HG03045 (cell line): ENCODE measurements around the gene LYPD5.
A peak's percentile ranks its signal among the peaks of the same experiment; 100 is the strongest.
"Not testable (repeated sequence)": the region's sequence is repeated elsewhere in the genome, so short reads cannot be mapped to it uniquely, and the experiment has no call there.

Source experiments
- ATAC-seq: cut with Tn5 transposase; IDR thresholded peaks from one replicate; pipeline ENCODE4 v1.9.1; 2021; ENCODE audit warnings: mild to moderate bottlenecking, moderate library complexity; ENCODE audit not compliant: unreplicated experiment

The LYPD5 gene

GRCh38 chr19:43779147-43779819, 23.0 kb downstream of the LYPD5 start:
- ATAC-seq, result no peak

DNA sequence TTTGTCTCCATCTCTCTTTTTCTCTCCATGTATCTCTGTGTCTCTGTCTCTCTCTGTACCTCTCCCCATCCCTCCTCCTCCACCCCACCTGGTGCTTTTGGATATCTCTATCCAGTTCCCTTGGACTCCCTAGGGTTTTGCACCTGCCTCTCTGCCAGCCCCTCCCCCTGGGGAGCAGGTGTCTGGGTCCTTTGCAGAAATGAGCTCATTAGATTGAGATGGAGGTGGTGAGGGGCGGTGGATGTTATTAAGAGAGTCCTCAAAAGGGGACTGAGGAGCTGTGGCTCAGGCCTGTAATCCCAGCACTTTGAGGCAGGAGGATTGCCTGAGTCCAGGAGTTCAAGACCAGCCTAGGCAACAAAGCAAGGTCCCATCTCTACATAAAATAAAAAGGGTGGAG, 23.6 kb downstream of the LYPD5 start:
- no peak for ATAC-seq

GRCh38 chr19:43777163-43777695, 25.0 kb downstream of the LYPD5 start:
- no peak for ATAC-seq

- ATAC-seq, result no peak
Observed at GRCh38 chr19:43776286-43776685, 26.0 kb downstream of the LYPD5 start.

DNA sequence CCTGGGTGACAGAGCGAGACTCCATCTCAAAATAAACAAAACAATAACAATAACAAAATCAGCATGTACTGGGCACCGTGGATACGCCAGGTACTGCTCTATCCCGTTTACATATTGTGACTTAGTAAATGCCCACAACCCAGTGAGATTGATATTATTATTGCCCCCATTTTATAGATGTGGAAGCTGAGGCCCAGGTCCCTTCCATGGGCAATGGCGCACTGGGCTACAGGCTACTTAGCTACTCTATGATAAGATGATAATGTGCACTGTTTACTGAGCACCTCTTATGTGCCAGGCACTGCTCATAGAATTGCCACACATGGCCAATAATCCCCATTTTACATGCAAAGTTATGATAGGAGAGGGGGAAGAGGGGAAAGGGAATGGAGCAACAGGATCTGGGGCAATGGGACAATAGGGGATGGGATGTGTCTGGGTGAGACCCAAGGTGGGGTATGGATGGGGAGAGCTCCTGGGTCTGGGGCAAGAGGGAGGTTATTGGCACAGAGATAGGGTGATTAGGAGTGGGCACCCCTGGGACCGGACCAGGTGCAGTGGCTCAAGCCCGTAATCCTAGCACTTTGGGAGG, 26.9 kb downstream of the LYPD5 start:
- no peak for ATAC-seq

DNA sequence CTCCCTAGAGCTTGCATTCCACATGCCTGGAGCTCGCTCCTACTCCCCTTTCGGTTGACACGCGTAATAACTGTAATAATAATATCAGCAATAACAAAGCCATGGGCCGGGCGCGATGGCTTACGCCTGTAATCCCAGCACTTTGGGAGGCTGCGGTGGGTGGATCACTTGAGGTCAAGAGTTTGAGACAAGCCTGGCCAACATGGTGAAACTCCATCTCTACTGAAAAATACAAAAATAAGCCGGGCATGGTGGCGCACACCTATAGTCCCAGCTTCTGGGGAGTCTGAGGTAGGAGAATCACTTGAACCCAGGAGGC, 27.3 kb downstream of the LYPD5 start:
- not testable (repeated sequence) for ATAC-seq

DNA sequence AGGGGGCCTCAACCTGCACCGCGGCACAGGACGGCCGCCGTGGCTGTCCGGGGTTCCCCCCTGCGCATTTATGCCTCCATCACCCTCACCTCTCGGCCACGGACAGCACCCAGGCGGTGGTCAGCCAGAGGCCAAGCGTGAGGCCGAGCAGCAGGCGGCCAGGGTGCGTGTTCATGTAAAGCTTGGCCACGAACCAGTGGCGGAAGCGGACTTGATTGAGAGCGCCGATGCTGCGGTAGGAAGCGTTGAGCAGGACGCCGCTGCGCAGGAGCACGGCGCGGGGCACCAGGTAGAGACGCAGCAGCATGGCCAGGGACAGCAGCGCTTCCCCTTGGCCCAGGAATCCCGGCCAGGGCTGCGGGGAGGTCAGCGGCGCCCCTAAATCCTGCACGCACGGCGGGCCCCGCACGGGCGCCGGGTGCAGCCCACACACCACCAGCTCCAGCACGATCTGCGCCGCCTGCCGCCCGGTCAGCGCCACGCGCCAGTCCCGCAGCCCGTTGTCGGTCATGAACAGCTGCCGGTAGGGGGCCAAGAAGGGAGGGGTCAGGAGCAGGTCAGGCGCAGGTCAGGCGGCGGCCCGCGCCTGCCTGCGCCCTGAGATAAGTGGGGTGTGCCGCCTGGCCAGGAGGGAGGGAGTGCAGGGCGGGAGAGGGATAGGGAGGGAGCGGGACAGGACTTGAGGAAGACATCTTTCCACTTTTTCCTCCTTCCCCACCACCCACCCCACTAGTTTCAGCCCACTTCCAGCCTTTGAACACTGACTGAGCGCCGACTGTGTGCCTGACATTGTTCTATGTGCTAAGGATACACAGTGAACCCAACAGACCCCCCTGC, 27.9 kb downstream of the LYPD5 start:
- no peak for ATAC-seq

DNA sequence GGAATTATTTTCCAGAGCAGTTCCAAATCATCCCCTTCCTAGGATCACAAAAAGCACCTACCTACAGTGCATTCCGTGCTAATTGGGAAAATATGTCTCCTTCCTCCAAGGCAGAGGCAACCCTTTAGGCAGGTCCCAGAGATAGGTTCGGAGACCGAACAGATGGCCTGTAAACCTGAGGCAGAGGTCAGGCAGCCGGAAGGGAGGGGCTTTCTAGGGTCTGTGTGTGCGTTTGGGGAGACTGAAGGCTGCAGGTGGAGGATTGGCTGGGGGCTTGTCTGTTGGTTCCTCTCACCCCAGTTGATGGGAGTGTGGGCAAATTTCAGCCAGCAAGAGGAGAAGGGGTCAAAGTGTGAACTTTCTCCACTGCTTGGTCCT, 28.5 kb downstream of the LYPD5 start:
- no peak for ATAC-seq

DNA sequence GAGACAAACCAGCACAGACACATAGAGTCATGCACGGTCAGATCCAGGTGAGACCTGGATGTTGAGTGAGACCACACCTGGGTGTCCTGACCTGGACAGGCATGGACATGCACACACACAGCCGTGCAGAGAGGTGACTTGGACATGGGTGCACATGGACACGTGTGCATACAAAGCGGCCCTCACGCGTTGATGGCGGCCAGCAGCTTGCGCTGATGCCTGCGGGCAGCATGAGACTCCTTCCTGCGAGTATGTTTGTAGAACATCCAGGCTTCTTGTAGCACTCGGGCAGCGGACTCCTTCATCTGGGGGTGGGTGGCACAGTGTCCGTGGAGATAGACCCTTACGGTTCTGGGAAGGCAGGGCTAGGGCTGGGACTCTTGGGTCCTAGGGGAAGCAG, 33.0 kb downstream of the LYPD5 start:
- ATAC-seq, result no peak

- no peak for ATAC-seq
Observed at GRCh38 chr19:43768273-43769050, 33.8 kb downstream of the LYPD5 start.

DNA sequence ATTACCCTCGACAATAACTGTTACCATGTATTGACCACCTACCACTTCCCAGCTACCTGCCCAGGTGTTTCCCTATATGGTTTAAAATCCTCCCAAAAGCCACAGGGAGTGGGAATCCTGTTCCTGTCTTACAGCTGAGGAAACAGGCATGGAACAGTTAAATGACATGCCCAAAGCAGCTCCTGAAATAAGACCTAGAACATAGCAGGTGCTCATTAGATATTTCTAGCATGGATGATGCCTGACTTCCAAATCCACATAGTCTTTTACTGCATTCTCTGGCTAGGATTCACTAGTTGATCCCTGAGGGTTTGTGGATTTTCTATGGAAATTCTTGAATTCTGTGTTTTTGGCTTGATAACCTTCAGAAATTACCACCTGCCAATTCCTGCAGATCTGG, 34.4 kb downstream of the LYPD5 start:
- no peak for ATAC-seq

GRCh38 chr19:43767316-43767715, 34.9 kb downstream of the LYPD5 start:
- ATAC-seq, result no peak

DNA sequence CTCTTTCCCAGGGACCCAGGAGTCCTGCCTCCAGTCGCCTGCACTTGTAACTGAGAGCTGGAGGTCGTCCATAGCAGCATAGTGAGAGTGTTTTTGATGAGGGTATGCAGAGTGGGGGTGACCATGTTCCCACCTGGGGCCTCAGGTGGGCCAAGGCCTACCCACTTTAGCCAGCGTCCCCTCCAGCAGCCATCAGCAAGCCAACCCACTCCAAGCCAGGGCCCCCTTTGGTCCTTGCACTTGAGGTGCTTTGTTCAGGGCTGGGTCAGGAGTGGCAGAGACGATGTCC, 35.5 kb downstream of the LYPD5 start:
- no peak for ATAC-seq

DNA sequence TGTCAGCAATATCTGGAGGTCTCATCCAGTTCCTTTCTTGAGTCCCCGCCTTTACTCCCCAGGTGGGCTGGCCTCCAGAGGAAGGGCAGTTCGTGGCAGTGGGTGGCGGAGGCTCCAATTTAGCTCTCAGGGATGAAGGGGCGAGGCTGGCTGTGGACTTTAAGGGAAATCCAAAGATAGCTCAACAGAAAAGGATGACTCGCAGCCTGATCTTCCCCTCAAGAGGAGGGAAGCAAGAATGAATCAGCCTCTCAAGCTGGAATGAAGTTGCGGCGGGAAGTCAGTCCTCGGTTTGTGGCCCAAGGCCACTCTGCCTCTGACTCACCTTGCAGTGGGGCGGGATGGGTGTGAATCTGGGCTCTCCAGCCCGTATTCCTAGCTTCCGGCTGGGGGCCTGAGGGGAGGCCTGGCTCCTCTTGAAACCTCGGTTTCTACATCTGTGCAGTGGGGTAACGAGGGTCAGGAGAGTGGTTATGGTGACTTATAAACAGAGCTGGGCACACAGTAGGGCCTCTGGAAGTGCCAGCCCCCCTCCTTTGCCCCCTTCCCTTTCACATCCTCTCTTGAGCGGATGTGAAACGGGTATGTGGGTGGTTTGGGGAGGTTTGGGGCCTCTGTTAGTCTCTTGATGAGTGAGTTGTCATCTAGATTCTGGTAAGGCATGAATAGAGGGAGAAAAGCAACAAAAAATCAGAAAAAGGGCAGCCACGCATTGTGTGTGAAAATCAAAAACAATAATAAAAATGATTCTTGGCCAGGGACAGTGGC, 37.0 kb downstream of the LYPD5 start:
- ATAC-seq, result peak; percentile 54

- not testable (repeated sequence) for ATAC-seq
Observed at GRCh38 chr19:43764684-43765083, 37.6 kb downstream of the LYPD5 start.

GRCh38 chr19:43763473-43763939, 38.7 kb downstream of the LYPD5 start:
- no peak for ATAC-seq

DNA sequence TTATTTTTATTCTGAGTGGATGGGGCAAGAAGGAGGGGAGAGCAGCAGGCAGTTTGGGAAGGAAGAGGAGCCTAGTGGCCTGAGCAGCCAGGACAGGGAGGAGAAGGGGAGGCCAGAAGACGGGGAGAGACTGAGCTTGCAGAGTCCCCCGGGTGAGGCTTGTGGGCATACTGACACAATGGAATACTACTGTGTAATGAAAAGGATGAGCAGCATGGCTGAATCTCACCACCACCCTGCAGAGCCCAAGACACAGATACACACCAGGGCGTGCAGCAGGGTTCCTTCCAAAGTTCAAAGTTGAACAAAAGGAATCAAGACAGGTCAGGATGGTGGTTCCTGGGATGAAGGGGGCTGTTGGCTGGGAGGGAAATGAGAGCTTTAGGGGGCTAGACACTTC, 39.4 kb downstream of the LYPD5 start:
- no peak for ATAC-seq

GRCh38 chr19:43760941-43761340, 41.3 kb downstream of the LYPD5 start:
- no peak for ATAC-seq

DNA sequence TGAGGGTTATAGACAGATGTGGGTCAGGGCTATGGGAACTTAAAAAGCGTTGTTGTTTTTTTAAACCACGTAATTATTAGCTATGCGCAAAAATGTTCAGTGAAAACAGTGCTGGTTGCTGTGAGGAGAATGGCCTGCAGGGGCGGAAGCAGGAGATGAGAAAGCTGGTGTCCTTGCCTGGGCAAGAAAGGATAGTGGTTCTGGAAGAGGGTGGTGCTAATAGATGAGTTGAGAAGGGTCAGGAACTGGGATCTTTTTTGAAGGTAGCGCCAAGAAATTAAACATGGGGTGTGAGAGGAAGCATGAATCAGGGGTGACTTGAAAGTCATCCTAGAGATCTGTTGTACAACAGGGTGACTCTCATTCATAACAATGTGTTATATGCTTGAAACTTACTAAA, 42.7 kb downstream of the LYPD5 start:
- ATAC-seq, result no peak

DNA sequence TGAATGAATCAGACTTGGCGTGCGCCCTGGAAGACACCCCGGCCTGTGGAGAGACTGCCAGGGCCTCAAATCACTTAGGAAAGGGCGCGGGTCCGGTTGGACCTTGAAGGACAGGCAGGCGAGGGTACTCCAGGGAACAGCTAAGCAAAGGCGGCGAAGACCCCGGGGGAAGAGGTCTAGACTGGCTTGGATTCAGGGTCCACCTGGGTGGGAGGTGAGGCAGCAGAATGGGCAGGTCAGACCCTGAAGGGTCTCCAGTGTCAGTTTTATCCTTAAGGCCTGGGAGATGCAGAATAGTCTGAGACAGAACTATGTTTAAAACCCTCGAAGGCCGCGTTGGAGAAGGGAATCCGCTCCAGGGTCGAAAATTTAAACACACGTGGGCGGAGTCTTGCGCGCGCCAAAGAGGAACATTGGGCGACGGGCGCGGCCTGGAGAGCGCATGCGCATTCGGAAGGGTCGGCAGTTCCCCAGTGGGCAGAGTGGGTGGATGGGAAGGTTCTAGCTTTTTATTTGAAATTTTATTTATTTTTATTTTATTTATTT, 46.9 kb downstream of the LYPD5 start:
- no peak for ATAC-seq
